Stimulated activated CD8-positive, alpha-beta memory T cell treated with anti-CD3 and anti-CD28 coated beads, Interleukin-12 subunit alpha, Interleukin-12 subunit beta, amount 100 ng/mL, for 24 hours (primary cell): ENCODE measurements around the gene SRGN.
A peak's percentile ranks its signal among the peaks of the same experiment; 100 is the strongest.

ENCODE experiments used
- DNase-seq: peaks from one replicate; pipeline ENCODE4 v3.0.0-alpha.2; 2020; ENCODE audit errors: extremely low read depth

The SRGN gene

GRCh38 chr10:69061305-69062161 is 26.4 kb upstream of the SRGN start:
- DNase-seq, result no peak

GRCh38 chr10:69062901-69063300 is 25.0 kb upstream of the SRGN start:
- no peak for DNase-seq

- no peak for DNase-seq
Observed at GRCh38 chr10:69064762-69065328, 23.1 kb upstream of the SRGN start.

GRCh38 chr10:69065406-69066361 is 22.2 kb upstream of the SRGN start:
- DNase-seq, result no peak

- no peak for DNase-seq
Observed at GRCh38 chr10:69067189-69067588, 20.7 kb upstream of the SRGN start.

GRCh38 chr10:69068549-69068948 is 19.4 kb upstream of the SRGN start:
- no peak for DNase-seq

- DNase-seq, result no peak
Observed at GRCh38 chr10:69069090-69070042, 18.5 kb upstream of the SRGN start.

- no peak for DNase-seq
Observed at GRCh38 chr10:69070951-69071350, 17.0 kb upstream of the SRGN start.

GRCh38 chr10:69071610-69072009 is 16.3 kb upstream of the SRGN start:
- no peak for DNase-seq

GRCh38 chr10:69073026-69073425 is 14.9 kb upstream of the SRGN start:
- DNase-seq, result no peak

GRCh38 chr10:69073736-69074364 is 14.1 kb upstream of the SRGN start:
- no peak for DNase-seq

GRCh38 chr10:69074532-69074931 is 13.4 kb upstream of the SRGN start:
- no peak for DNase-seq

GRCh38 chr10:69075431-69075830 is 12.5 kb upstream of the SRGN start:
- DNase-seq, result no peak

- DNase-seq, result no peak
Observed at GRCh38 chr10:69078311-69078710, 9.6 kb upstream of the SRGN start.

GRCh38 chr10:69080226-69080625 is 7.7 kb upstream of the SRGN start:
- no peak for DNase-seq

- DNase-seq, result no peak
Observed at GRCh38 chr10:69086001-69086509, 1.8 kb upstream of the SRGN start.

- no peak for DNase-seq
Observed at GRCh38 chr10:69088471-69088769, 517 bp downstream of the SRGN start.

- no peak for DNase-seq
Observed at GRCh38 chr10:69088801-69089501, 1.0 kb downstream of the SRGN start.

GRCh38 chr10:69089638-69090599 is 2.0 kb downstream of the SRGN start:
- DNase-seq, result peak; percentile 58
